Measurements from ENCODE around the gene RPL36AL. TPM values are rescaled to one million over a fixed set of nuclear protein-coding genes. Genes with fewer than 3 reads are reported as not detected.

RPL36AL gene
- total RNA-seq, 2 donors from 2014 or later = 197 to 198 TPM

DNA sequence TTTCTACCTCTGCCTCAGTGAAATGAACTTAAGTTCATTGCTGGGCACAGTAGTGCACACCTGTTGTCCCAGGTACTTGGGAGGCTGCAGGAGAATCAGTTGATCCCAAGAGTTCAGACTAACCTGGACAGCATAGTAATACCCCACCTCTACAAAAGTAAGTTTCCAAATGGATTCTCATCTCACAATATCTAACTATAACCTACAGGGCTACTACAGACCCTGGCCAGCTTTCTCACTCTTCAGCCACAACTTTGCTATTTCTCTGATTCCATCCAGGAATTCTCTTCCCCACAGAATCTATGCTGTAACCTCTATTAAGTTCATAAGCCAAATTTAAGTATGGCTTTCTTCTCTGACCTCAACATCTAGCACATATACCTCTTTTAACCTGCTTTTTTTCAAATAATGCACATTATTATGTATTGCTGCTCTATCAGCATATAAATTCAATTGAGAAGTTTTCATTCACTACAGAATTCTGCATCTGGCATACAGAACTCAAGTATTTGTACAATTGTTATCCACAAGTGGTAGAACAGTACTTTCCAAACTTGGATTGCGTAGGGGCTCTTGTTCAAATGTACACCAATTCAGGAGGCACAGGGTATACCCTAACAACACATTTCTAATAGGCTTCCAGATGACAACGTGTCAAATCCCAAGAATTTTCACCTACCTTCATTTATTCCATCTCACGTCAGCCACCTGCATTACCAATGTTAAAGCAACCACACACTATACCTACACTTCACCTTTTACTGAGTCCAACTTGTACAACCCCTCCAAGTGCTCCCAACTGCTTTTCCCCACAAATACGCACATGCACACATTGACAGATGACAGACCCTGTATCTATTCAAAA, 38.1 kb downstream of the RPL36AL start:
- no peak overlapping the region for H3K9ac ChIP-seq (ENCODE audit: low read depth in 2 of 2, low read length in 2 of 2)
- no peaks in the 10 kb centered on the region for H3K9me3 ChIP-seq
- DNase-seq = no peak
- TF ChIP-seq, protein P1, sequence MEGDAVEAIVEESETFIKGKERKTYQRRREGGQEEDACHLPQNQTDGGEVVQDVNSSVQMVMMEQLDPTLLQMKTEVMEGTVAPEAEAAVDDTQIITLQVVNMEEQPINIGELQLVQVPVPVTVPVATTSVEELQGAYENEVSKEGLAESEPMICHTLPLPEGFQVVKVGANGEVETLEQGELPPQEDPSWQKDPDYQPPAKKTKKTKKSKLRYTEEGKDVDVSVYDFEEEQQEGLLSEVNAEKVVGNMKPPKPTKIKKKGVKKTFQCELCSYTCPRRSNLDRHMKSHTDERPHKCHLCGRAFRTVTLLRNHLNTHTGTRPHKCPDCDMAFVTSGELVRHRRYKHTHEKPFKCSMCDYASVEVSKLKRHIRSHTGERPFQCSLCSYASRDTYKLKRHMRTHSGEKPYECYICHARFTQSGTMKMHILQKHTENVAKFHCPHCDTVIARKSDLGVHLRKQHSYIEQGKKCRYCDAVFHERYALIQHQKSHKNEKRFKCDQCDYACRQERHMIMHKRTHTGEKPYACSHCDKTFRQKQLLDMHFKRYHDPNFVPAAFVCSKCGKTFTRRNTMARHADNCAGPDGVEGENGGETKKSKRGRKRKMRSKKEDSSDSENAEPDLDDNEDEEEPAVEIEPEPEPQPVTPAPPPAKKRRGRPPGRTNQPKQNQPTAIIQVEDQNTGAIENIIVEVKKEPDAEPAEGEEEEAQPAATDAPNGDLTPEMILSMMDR (IDR thresholded peaks at IDR 0.05) = no peak
- H3K4me3 ChIP-seq = no peak overlapping the region
- no peak overlapping the region for H3K27ac ChIP-seq
- no peaks in the 10 kb centered on the region for H3K4me1 ChIP-seq
- no peaks in the 10 kb centered on the region for H3K27me3 ChIP-seq
- H3K36me3 ChIP-seq = peaks cover 4% of the 10 kb centered on the region
- intact Hi-C loops (cut with DNase I) = no loop called here

DNA sequence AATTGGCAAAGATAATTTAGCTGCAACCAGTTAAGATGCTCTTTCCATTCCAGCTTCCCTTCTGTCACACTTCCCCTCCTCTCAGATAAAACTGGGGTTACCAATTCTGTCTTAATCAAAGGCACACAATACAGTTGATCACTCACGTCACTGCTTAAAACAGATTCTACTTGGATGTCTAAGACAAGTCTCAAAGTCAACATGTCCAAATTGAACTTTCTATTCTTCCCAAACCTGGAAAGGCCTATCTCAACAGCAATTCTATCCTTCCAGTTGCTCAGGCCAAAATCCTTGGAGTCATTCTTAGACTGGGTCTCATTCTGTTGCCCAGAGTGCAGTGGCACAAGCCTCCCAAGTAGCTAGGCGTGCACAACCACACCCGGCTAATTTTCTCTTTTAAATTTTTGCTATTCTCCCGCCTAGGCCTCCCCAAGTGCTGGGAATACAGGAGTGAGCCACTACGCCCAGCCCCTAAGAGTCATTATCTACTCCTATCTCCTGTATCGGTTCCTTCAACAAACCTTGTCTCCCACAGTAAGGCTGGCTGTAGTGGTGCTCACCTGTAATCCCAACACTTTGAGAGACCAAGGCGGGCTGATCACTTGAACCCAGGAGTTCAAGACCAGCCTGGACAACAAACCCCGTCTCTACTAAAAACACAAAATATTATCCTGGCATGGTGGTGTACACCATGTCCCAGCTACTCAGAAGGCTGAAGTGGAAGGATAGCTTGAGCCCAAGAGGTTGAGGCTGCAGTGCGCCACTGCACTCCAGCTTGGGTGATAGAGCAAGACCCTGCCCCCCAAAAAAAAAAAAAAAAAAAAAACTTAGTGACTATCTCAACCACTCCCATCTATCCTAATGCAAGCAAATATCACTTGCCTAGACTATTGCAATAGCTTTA, 39.0 kb downstream of the RPL36AL start:
- Histone ChIP-seq H3K36me3 (peaks cover 4% of the 10 kb centered on the region), H3K27ac (no peak overlapping the region), H3K4me1 (no peaks in the 10 kb centered on the region), H3K27me3 (no peaks in the 10 kb centered on the region), H3K4me3 (no peak overlapping the region), H3K9me3 (no peaks in the 10 kb centered on the region), H3K9ac (ENCODE audit: low read depth in 2 of 2, low read length in 2 of 2) (no peak overlapping the region)
- intact Hi-C loops (cut with DNase I) = no loop called here
- TF ChIP-seq, protein P1 (IDR thresholded peaks at IDR 0.05) = no peak
- no peak for DNase-seq

DNA sequence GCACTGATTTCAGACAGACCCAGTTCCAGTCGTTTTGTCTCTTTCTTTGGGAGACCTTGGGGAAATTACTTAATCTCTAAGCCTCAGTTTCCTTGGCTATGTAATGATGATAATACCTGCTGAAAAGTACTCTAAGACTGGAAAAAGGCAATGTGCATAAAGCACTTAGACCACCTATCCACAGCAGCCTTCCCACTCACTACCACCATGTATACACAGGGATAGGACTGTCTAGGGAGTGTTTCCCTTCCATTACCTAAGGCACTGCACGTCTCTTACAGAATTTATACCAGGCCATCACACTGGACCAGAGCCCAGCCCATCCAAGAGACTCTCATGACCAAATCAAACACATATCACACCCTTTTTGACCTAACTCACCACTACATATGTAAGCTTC, 40.6 kb downstream of the RPL36AL start:
- Histone ChIP-seq H3K9me3 (no peaks in the 10 kb centered on the region), H3K27ac (no peak overlapping the region), H3K9ac (ENCODE audit: low read depth in 2 of 2, low read length in 2 of 2) (no peak overlapping the region), H3K27me3 (no peaks in the 10 kb centered on the region), H3K4me1 (no peaks in the 10 kb centered on the region), H3K4me3 (no peak overlapping the region), H3K36me3 (peaks cover 4% of the 10 kb centered on the region)
- TF ChIP-seq, protein P1 (IDR thresholded peaks at IDR 0.05) = no peak
- intact Hi-C loops (cut with DNase I) = no loop called here
- no peak for DNase-seq

DNA sequence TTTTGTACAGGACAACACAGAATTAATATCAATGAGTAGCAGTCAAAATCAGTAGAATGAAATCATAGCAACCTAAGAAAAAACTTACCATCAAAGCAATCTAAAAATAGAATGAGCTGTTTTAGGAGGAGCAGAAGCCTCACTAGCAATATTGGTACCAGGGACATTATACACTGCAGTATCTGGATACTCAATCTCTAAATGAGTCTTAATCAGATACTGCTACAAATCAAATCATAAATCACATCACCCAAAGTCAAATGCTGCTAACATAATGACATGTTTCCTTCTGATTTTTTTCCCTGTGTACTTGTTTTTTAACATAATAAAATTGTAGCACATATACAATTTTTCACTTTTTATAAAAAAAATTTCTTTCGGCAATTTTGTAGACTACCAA, 42.3 kb downstream of the RPL36AL start:
- no peak for DNase-seq
- Histone ChIP-seq H3K9me3 (no peaks in the 10 kb centered on the region), H3K36me3 (peaks cover 4% of the 10 kb centered on the region), H3K27me3 (no peaks in the 10 kb centered on the region), H3K4me3 (no peak overlapping the region), H3K27ac (no peak overlapping the region), H3K9ac (ENCODE audit: low read depth in 2 of 2, low read length in 2 of 2) (no peak overlapping the region), H3K4me1 (no peaks in the 10 kb centered on the region)
- TF ChIP-seq, protein P1 (IDR thresholded peaks at IDR 0.05) = no peak
- intact Hi-C loops (cut with DNase I) = no loop called here

DNA sequence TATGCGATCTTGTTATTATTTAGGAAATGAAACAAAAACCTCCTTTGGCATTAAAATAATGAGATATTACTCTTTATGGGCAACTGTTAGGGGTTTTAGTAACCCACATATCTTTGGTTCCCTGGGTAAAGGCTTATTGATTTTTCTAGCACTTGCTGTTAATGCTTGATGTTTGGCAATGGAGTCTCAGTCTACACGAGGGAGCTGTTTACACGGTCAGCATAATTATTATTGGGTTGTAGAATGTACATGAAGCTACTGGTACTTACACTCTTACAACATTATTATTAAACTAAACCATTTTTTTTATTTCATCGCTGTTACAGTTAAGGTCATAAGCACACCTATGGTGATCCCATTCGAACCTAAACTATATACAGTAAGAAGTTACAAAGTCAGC, 46.4 kb downstream of the RPL36AL start:
- no peak for DNase-seq
- H3K9ac ChIP-seq (ENCODE audit: low read depth in 2 of 2, low read length in 2 of 2) = no peak overlapping the region
- no peak overlapping the region for H3K27ac ChIP-seq
- H3K36me3 ChIP-seq = peaks cover 4% of the 10 kb centered on the region
- H3K4me1 ChIP-seq = no peaks in the 10 kb centered on the region
- H3K4me3 ChIP-seq = no peak overlapping the region
- TF ChIP-seq, protein P1 (IDR thresholded peaks at IDR 0.05) = no peak
- H3K27me3 ChIP-seq = no peaks in the 10 kb centered on the region
- H3K9me3 ChIP-seq = no peaks in the 10 kb centered on the region
- intact Hi-C loops (cut with DNase I) = no loop called here
